ENCODE data around the gene TSKU.

- TF ChIP-seq GATA3 (IDR thresholded peaks at IDR 0.05; ENCODE audit: low read depth, low read length) (no peak), GATA2 (IDR thresholded peaks at IDR 0.05; ENCODE audit: low read depth, low read length) (no peak)
Measured at GRCh38 chr11:76772100-76772782, 10.9 kb upstream of the TSKU start.

All from SH-SY5Y (cell line).